ENCODE data around the gene TOX3. TPM values are rescaled to one million over a fixed set of nuclear protein-coding genes. Genes with fewer than 3 reads are reported as not detected.

TOX3 gene
- total RNA-seq, 2 donors from 2014 or later, result 50.5 to 53.0 TPM

DNA sequence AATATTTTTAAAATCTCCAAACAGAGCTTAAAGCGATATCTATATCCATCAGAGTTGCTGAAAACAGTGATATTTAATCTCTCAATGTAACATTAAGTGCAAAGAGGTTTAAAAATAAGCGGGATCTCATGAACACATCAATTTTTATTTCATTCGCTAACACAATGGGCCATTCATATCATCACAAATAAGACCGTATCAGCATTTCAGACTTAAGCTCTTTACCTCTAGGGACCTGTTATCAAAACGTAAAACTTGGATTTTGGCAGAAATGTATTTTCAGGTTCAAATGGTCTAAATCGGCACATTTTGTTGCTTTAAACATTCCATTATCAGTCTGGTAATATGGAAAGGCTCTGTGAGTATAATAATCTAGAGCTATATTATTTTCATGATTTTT lies 77.9 kb downstream of the TOX3 start:
- Histone ChIP-seq H3K27ac (no peak overlapping the region), H3K4me3 (no peak overlapping the region), H3K9ac (ENCODE audit: low read depth in 2 of 2, low read length in 2 of 2) (no peak overlapping the region), H3K27me3 (no peaks in the 10 kb centered on the region), H3K9me3 (no peaks in the 10 kb centered on the region), H3K36me3 (no peaks in the 10 kb centered on the region), H3K4me1 (no peaks in the 10 kb centered on the region)
- DNase-seq, result no peak
- TF ChIP-seq CTCF (IDR thresholded peaks at IDR 0.05), result no peak
- intact Hi-C loops (cut with DNase I), result no loop called here

DNA sequence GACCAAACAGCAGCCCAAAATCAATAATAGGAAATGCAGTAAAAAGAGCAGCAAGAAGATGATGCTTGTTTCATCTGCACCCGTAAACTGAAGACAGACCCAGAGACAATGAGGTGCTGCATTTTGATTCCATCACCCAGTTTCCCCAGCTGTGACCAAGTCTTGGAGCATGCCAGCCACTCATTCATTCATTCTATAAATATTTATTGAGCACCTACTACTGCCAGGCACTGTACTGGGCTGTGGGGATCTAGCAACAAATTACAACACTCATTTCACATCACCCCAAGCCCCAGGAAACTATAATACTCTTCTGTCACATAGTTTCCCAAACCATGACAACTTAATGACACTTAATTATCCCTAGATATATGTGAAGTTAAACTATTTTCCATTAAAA lies 79.2 kb downstream of the TOX3 start:
- Histone ChIP-seq H3K36me3 (no peaks in the 10 kb centered on the region), H3K9ac (ENCODE audit: low read depth in 2 of 2, low read length in 2 of 2) (no peak overlapping the region), H3K4me1 (no peaks in the 10 kb centered on the region), H3K4me3 (no peak overlapping the region), H3K27me3 (no peaks in the 10 kb centered on the region), H3K27ac (no peak overlapping the region), H3K9me3 (no peaks in the 10 kb centered on the region)
- no peak for DNase-seq
- intact Hi-C loops (cut with DNase I), result no loop called here
- TF ChIP-seq CTCF (IDR thresholded peaks at IDR 0.05), result no peak

DNA sequence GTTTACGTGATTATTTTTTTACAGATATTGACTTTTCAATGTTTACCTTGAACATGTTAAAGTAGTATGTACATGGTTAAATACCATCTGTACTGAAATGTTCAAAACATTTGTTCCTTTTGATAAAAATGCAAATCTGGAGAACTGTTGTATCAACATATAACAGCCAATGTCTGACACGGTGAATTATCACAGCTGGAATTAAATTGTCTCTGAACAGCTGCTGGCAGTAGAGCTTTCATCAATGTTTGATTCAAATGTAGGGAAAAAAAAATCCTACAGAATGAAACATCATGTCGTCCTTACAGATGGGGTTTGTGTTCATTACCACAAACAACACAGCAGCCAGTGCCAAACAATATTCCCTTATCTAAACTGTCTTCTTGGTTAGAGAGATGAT lies 79.9 kb downstream of the TOX3 start:
- H3K4me1 ChIP-seq, result peaks cover 3% of the 10 kb centered on the region
- no peaks in the 10 kb centered on the region for H3K9me3 ChIP-seq
- intact Hi-C loops (cut with DNase I), result no loop called here
- no peak for DNase-seq
- H3K4me3 ChIP-seq, result no peak overlapping the region
- TF ChIP-seq CTCF (IDR thresholded peaks at IDR 0.05), result no peak
- H3K9ac ChIP-seq (ENCODE audit: low read depth in 2 of 2, low read length in 2 of 2), result no peak overlapping the region
- H3K27me3 ChIP-seq, result no peaks in the 10 kb centered on the region
- no peaks in the 10 kb centered on the region for H3K36me3 ChIP-seq
- no peak overlapping the region for H3K27ac ChIP-seq

- Histone ChIP-seq H3K4me1 (peaks cover 3% of the 10 kb centered on the region), H3K36me3 (no peaks in the 10 kb centered on the region), H3K27me3 (no peaks in the 10 kb centered on the region), H3K27ac (no peak overlapping the region), H3K4me3 (no peak overlapping the region), H3K9ac (ENCODE audit: low read depth in 2 of 2, low read length in 2 of 2) (no peak overlapping the region), H3K9me3 (no peaks in the 10 kb centered on the region)
- no peak for TF ChIP-seq CTCF (IDR thresholded peaks at IDR 0.05)
- intact Hi-C loops (cut with DNase I), result no loop called here
- no peak for DNase-seq
These were observed 81.2 kb downstream of the TOX3 start for GRCh38 chr16:52465711-52466267.

GRCh38 chr16:52463904-52464303 lies 83.0 kb downstream of the TOX3 start:
- TF ChIP-seq CTCF (IDR thresholded peaks at IDR 0.05), result no peak

More at GRCh38 chr16:52463904-52464303, 83.0 kb downstream of the TOX3 start:
- no peak overlapping the region for H3K27ac ChIP-seq
- no peaks in the 10 kb centered on the region for H3K36me3 ChIP-seq
- H3K9ac ChIP-seq (ENCODE audit: low read depth in 2 of 2, low read length in 2 of 2), result no peak overlapping the region
- no peaks in the 10 kb centered on the region for H3K9me3 ChIP-seq
- no peak for DNase-seq
- H3K4me3 ChIP-seq, result no peak overlapping the region
- peaks cover 3% of the 10 kb centered on the region for H3K4me1 ChIP-seq
- H3K27me3 ChIP-seq, result no peaks in the 10 kb centered on the region
- intact Hi-C loops (cut with DNase I), result no loop called here

Measured in colonic mucosa (tissue), 4 donors.